ENCODE measurements around the gene TRABD2B. TPM values are rescaled to one million over a fixed set of nuclear protein-coding genes. Genes with fewer than 3 reads are reported as not detected.

TRABD2B gene
- total and polyA plus RNA-seq, 2 experiments from 2014 or later = not detected

GRCh38 chr1:47755101-47755990 is 241.8 kb downstream of the TRABD2B start:
- Histone ChIP-seq H2AFZ (no peak overlapping the region), H3K36me3 (ENCODE audit: low read depth) (no peaks in the 10 kb centered on the region), H4K20me1 (ENCODE audit: insufficient read depth) (no peaks in the 10 kb centered on the region), H3K27ac (no peak overlapping the region), H3K4me1 (ENCODE audit: insufficient read depth) (no peaks in the 10 kb centered on the region), H3K4me2 (ENCODE audit: unreplicated experiment) (no peak overlapping the region), H3K79me2 (ENCODE audit: insufficient read depth) (no peaks in the 10 kb centered on the region), H3K9ac (no peak overlapping the region), H3K4me3 (no peak overlapping the region), H3F3A (ENCODE audit: insufficient read depth) (no peaks in the 10 kb centered on the region), H3K27me3 (replicated peaks; ENCODE audit: insufficient read depth) (no peaks in the 10 kb centered on the region; the same call in 1 of the 2 replicates), H3K9me2 (ENCODE audit: insufficient read depth) (no peaks in the 10 kb centered on the region), H3K9me3 (ENCODE audit: low read depth) (no peaks in the 10 kb centered on the region)
- no peak for TF ChIP-seq EZH2 (IDR thresholded peaks at IDR 0.05; ENCODE audit: insufficient read depth, poor library complexity, severe bottlenecking)
- no peak for TF ChIP-seq EZH2phosphoT487 (IDR thresholded peaks at IDR 0.05; ENCODE audit: insufficient read depth, low read depth)
- DNase-seq = peak; percentile 8
- 71 to 78% methylated on average over 8 of the region's 8 CpGs for WGBS, 2 experiments (ENCODE audit: low coverage in 1 of 2, low lambda C conversion rate in 2 of 2, missing lambda C conversion rate in 2 of 2)
- in situ Hi-C loops (cut with MboI) = no loop called here

DNA sequence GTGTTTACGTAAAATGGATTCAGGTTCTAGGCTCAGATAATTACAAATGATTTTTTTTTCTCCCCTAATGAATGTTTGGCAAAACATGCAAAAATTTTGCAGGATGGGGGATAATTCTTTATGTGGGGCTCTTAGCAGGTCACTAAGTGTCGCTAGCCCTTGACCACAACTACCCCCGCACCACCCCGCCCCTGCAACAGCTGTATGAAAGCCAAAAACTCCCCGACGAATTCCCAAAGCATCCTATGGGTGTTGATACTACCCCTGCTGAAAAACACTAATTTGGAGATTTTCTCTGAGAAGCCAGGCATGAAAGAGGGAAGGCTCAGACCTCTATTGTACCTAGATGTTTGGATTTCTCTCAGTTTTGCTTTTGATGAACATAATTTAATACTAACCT is 243.0 kb downstream of the TRABD2B start:
- WGBS, 2 experiments (ENCODE audit: low coverage in 1 of 2, low lambda C conversion rate in 2 of 2, missing lambda C conversion rate in 2 of 2) = 60 to 68% methylated on average over 6 of the region's 6 CpGs
- no peaks in the 10 kb centered on the region for H3K79me2 ChIP-seq (ENCODE audit: insufficient read depth)
- H3K36me3 ChIP-seq (ENCODE audit: low read depth) = no peaks in the 10 kb centered on the region
- no peak overlapping the region for H3K4me2 ChIP-seq (ENCODE audit: unreplicated experiment)
- in situ Hi-C loops (cut with MboI) = no loop called here
- H3K9me2 ChIP-seq (ENCODE audit: insufficient read depth) = no peaks in the 10 kb centered on the region
- H3K4me1 ChIP-seq (ENCODE audit: insufficient read depth) = no peaks in the 10 kb centered on the region
- no peaks in the 10 kb centered on the region for H3F3A ChIP-seq (ENCODE audit: insufficient read depth)
- H3K4me3 ChIP-seq = no peak overlapping the region
- no peaks in the 10 kb centered on the region; the same call in 1 of the 2 replicates for H3K27me3 ChIP-seq (replicated peaks; ENCODE audit: insufficient read depth)
- TF ChIP-seq EZH2phosphoT487 (IDR thresholded peaks at IDR 0.05; ENCODE audit: insufficient read depth, low read depth) = no peak
- no peak for TF ChIP-seq EZH2 (IDR thresholded peaks at IDR 0.05; ENCODE audit: insufficient read depth, poor library complexity, severe bottlenecking)
- H2AFZ ChIP-seq = no peak overlapping the region
- H4K20me1 ChIP-seq (ENCODE audit: insufficient read depth) = no peaks in the 10 kb centered on the region
- no peak overlapping the region for H3K27ac ChIP-seq
- DNase-seq = no peak
- H3K9me3 ChIP-seq (ENCODE audit: low read depth) = no peaks in the 10 kb centered on the region
- H3K9ac ChIP-seq = no peak overlapping the region

DNA sequence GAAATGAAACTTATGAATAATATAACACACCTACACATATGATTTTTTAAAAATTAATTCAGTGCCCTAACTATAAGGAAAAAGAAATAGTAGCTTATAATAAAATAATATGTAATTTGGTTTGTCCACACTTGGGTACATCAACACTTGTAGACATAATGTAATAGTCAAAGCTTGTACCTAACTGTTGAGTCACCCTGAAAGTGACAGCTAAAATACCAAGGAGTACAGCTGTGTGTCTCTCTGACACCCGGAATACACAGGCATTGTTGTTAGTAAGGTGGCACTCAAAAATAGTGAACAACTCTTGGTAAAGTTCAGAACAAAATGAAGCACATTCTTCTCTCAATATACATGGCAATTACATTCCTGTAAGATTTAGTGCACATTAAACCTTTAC is 243.4 kb downstream of the TRABD2B start:
- Histone ChIP-seq H3K9me2 (ENCODE audit: insufficient read depth) (no peaks in the 10 kb centered on the region), H3K4me2 (ENCODE audit: unreplicated experiment) (no peak overlapping the region), H3K79me2 (ENCODE audit: insufficient read depth) (no peaks in the 10 kb centered on the region), H3K4me3 (no peak overlapping the region), H3K9me3 (ENCODE audit: low read depth) (no peaks in the 10 kb centered on the region), H3K4me1 (ENCODE audit: insufficient read depth) (no peaks in the 10 kb centered on the region), H3K27me3 (replicated peaks; ENCODE audit: insufficient read depth) (no peaks in the 10 kb centered on the region; the same call in none of the 2 replicates), H3F3A (ENCODE audit: insufficient read depth) (no peaks in the 10 kb centered on the region), H4K20me1 (ENCODE audit: insufficient read depth) (no peaks in the 10 kb centered on the region), H3K27ac (no peak overlapping the region), H2AFZ (no peak overlapping the region), H3K9ac (no peak overlapping the region), H3K36me3 (ENCODE audit: low read depth) (no peaks in the 10 kb centered on the region)
- WGBS, 2 experiments (ENCODE audit: low coverage in 1 of 2, low lambda C conversion rate in 2 of 2, missing lambda C conversion rate in 2 of 2) = 56 to 78% methylated on average over 1 of the region's 1 CpG
- no peak for TF ChIP-seq EZH2 (IDR thresholded peaks at IDR 0.05; ENCODE audit: insufficient read depth, poor library complexity, severe bottlenecking)
- TF ChIP-seq EZH2phosphoT487 (IDR thresholded peaks at IDR 0.05; ENCODE audit: insufficient read depth, low read depth) = no peak
- in situ Hi-C loops (cut with MboI) = no loop called here
- DNase-seq = no peak

- Histone ChIP-seq H3K4me2 (ENCODE audit: unreplicated experiment) (no peak overlapping the region), H3K9me2 (ENCODE audit: insufficient read depth) (no peaks in the 10 kb centered on the region), H3K4me3 (no peak overlapping the region), H4K20me1 (ENCODE audit: insufficient read depth) (no peaks in the 10 kb centered on the region), H3K36me3 (ENCODE audit: low read depth) (no peaks in the 10 kb centered on the region), H3K27ac (no peak overlapping the region), H3K79me2 (ENCODE audit: insufficient read depth) (no peaks in the 10 kb centered on the region), H3K9ac (no peak overlapping the region), H3K27me3 (replicated peaks; ENCODE audit: insufficient read depth) (no peaks in the 10 kb centered on the region; the same call in none of the 2 replicates), H3K9me3 (ENCODE audit: low read depth) (no peaks in the 10 kb centered on the region), H3K4me1 (ENCODE audit: insufficient read depth) (no peaks in the 10 kb centered on the region), H3F3A (ENCODE audit: insufficient read depth) (no peaks in the 10 kb centered on the region), H2AFZ (no peak overlapping the region; the same call in 1 of the 2 replicates)
- WGBS, 2 experiments (ENCODE audit: low coverage in 1 of 2, low lambda C conversion rate in 2 of 2, missing lambda C conversion rate in 2 of 2) = 17 to 24% methylated on average over 11 to 12 of the region's 12 CpGs
- in situ Hi-C loops (cut with MboI) = no loop called here
- TF ChIP-seq EZH2 (IDR thresholded peaks at IDR 0.05; ENCODE audit: insufficient read depth, poor library complexity, severe bottlenecking) = no peak
- no peak for TF ChIP-seq EZH2phosphoT487 (IDR thresholded peaks at IDR 0.05; ENCODE audit: insufficient read depth, low read depth)
- no peak for DNase-seq
These were observed 244.6 kb downstream of the TRABD2B start for GRCh38 chr1:47752559-47752958.

All from GM23248 (cell line).